GM12864 (cell line): ENCODE results near the gene CALD1.

Source experiments
- DNase-seq: peaks from one replicate; pipeline ENCODE4 v3.0.0-alpha.2; 2011; ENCODE audit warnings: low read depth
- H3K4me3 ChIP-seq: 2 replicates; pipeline ENCODE4 v1.5.1; 2011; ENCODE audit warnings: mild to moderate bottlenecking, low read depth, low read length, control low read depth
- TF ChIP-seq, protein P1 (sequence below): IDR thresholded peaks from 2 replicates; pipeline ENCODE4 v1.5.1; 2011; ENCODE audit warnings: low read depth, mild to moderate bottlenecking, moderate library complexity, low read length, control low read depth, inconsistent platforms; ENCODE audit errors: missing control alignments

Gene CALD1

DNA sequence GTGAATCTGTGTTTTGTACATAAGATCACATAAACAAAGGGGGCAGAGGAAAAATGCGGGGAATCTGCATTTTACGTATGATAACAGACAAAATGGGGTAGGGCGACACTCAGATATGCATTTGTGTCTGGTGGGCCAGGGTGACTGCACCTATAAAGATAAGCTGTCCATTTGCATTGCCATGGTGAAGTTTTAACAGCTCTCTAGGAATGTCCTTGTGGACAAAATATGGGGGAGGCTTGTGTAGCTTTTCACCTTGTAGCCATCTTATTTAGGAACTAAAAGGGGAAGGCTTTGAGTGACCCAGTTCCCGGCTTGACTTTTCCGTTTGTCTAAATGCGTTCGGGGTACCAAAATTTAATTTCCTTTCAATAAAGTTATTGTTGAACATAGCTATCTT is 114.5 kb downstream of the CALD1 start:
- DNase-seq, result no peak
- TF ChIP-seq, protein P1, sequence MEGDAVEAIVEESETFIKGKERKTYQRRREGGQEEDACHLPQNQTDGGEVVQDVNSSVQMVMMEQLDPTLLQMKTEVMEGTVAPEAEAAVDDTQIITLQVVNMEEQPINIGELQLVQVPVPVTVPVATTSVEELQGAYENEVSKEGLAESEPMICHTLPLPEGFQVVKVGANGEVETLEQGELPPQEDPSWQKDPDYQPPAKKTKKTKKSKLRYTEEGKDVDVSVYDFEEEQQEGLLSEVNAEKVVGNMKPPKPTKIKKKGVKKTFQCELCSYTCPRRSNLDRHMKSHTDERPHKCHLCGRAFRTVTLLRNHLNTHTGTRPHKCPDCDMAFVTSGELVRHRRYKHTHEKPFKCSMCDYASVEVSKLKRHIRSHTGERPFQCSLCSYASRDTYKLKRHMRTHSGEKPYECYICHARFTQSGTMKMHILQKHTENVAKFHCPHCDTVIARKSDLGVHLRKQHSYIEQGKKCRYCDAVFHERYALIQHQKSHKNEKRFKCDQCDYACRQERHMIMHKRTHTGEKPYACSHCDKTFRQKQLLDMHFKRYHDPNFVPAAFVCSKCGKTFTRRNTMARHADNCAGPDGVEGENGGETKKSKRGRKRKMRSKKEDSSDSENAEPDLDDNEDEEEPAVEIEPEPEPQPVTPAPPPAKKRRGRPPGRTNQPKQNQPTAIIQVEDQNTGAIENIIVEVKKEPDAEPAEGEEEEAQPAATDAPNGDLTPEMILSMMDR, result no peak
- no peak overlapping the region for H3K4me3 ChIP-seq

DNA sequence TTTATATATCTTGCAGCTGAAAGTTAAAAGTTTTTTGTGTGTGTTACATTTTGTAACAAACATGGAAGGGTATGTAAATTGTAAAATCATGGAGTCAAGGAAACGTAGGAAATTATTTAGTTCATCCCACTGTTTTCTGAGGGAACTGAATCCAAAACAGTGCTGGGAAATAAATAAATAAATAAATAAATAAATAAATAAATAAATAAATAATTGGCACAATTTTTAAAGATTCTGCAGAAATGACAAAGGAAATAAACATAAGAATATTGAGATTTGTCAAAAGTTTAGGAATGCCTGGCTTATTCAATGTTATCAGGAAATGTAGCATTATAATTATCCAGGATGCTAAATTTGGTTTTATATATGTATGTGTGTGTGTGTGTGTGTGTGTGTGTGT is 115.5 kb downstream of the CALD1 start:
- H3K4me3 ChIP-seq, result no peak overlapping the region
- TF ChIP-seq, protein P1, result no peak
- DNase-seq, result no peak

DNA sequence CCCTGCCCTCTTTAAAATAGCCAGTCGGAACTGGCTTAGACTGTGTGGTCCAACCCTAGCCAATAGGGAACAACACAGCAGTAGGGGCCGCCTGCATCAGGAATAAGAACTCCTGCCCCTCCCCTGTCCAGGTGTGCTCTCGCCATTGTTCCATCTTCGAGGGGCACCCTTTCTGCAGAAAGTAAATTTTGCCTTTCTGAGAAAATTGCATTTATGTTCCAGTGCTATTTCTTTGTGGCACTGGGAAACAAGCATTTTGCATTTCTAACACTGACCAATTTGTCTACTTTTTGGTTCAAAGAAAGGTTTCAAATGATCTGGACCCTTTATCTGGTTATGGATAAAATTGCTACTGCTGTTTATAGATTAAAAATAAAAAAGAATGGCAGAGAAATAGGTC is 116.6 kb downstream of the CALD1 start:
- TF ChIP-seq, protein P1, result no peak
- DNase-seq, result no peak
- no peak overlapping the region for H3K4me3 ChIP-seq

DNA sequence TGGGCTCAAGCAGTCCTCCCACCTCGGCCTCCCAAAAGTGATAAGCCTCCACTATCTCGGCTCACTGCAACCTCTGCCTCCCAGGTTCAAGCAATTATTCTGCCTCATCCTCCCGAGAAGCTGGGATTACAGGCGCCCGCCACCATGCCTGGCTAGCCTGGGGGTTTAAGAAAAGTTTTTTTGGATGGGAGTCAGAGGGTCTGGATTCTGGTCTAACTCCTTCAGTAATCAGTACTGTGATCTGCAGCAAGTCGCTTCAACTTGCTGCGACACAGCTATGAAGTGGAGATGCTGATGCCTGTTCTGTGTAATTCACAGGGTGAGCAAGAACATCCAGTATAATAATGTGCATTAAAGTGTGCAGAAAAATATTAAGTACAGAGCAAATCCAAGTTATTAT is 118.5 kb downstream of the CALD1 start:
- no peak overlapping the region for H3K4me3 ChIP-seq
- DNase-seq, result no peak
- TF ChIP-seq, protein P1, result no peak

DNA sequence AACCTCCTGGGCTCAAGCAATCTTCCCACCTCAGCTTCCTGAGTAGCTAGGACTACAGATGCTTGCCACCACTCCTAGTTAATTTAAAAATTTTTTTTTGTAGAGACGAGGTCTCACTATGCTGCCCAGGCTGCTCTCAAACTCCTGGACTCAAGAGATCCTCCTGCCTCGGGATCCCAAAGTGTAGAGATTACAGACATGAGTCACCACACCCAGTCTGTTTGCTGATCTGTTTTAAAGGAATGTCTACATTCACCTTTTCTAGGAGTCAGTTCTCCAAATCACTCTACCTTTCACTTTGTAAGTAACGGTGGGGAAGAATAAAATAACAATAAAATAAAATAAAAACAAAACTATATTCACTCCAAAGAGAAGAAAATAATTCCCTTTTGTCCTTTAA is 120.3 kb downstream of the CALD1 start:
- H3K4me3 ChIP-seq, result no peak overlapping the region
- DNase-seq, result no peak

DNA sequence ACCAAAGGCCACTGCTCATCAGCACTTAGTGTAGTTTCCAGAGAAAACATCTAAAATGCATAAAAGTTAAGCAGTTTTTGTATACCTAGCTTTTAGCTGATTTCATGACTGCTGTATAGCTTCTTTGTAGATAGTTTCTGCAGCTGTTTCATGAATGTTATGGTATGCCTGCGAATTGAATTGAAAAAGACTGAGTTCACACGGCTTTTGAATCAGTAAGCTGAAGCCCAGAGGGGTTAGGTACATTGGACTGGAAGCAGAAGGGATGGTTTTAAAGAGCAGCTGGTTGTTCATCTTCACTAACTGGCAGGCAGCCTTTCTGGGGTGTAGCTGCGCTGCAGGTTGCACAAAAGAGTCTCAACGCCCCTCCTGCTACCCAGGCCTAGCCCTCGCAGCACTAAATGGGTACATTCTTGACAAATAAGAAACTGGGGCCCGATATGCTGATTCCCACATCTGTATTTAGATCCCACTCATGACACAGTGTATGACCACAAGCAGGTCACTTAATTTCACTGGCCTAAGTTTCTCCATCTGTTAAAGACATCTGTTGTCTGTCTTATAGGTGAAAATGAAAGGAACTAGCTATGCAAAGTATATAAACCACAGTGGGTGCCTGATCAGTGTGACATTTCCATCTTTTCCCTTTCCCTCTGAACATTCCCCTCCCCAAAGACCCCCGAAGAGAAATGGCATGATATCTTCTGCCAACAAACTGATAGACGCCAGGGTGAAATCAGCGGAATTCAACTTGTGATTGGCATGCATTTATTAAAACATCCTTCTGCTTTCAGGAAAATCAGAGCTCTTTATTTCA is 120.9 kb downstream of the CALD1 start:
- no peak overlapping the region for H3K4me3 ChIP-seq
- DNase-seq, result no peak
- TF ChIP-seq, protein P1, result no peak

More for the DNA sequence above, 120.3 kb downstream of the CALD1 start:
- TF ChIP-seq, protein P1, result no peak
